GM18502 (cell line): ENCODE measurements around the gene GUCA1C.

Experiments used
- ATAC-seq: cut with Tn5 transposase; IDR thresholded peaks from one replicate; pipeline ENCODE4 v1.9.1; 2021; ENCODE audit warnings: mild to moderate bottlenecking; ENCODE audit not compliant: unreplicated experiment, poor library complexity

GUCA1C gene, protein sequence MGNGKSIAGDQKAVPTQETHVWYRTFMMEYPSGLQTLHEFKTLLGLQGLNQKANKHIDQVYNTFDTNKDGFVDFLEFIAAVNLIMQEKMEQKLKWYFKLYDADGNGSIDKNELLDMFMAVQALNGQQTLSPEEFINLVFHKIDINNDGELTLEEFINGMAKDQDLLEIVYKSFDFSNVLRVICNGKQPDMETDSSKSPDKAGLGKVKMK

DNA sequence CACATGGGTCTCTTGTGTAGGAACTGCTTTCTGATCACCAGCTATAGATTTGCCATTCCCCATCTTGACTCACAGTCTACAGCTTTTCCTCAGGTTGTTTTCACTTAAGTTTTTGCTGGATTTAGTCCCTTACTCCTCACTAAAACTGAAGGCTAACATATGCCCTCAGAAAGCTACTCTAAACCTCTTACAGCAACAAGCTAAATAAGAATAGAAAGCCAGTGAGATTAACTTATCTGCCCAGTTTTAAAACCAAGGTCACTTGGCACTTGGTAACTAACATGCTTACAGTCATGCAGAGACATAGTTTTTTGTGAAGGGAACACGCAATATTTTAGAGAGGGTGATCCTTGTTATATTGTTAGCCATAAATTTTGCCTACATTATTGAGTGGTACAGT is at the start of gene GUCA1C:
TSS of gene GUCA1C (minus strand) at position 180 of the 400 bp plus-strand sequence. CDS start at position 63, 117 bp downstream.
- ATAC-seq: no peak

DNA sequence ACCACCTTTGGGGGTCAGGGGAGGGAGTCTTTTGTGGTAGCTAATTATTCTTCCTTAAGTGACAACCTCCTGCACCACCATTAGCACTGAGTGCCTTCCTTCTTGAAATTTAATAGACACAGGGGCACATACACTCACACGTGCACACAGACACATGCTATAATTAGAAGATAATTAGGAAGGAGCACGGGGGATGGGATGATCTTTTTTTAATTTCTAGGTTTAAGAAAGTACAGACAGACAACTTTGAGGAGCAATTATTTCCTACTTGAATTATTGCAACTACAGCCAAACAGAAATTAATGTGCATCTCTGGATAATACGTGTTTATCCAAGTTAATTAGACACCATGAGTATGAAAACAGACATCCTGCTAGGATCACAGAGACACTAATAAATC is 44.8 kb upstream of the GUCA1C start:
- no peak for ATAC-seq

DNA sequence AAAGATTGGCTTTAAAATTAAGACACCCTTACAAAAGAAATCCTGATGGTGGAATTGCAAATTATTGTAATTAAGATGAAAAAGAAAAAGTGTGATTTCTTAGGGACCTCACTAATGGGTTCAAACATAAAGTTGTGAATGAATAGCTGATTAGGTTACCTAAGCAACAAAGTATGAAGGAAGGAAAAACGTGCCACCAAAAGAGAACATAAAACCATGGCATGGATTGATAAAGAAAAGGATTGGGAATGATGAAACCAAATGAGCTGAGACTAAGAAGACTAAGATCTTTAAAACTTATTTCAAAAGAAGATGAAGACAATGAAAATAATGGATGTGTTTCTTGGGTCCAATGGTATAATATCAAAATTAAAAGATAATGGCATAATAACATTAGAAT is 32.2 kb upstream of the GUCA1C start:
- no peak for ATAC-seq

DNA sequence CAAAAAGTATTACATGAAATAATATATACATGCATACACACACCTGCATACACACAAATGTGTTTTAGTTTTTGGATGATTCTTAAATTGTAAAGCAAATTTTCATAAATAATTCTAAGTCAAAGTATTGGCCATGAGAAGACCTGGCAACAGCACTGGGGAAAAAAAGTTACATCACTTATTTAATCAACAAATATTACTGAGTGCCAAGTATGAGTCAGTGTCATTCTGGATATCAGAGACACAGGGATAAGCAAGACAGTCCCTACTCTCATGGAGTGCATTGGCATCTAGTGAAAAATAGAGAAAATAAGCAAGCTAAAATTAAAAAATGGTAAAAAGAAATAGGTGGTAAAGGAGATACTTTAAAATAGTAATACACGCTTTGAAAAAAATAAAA is 29.4 kb upstream of the GUCA1C start:
- no peak for ATAC-seq

DNA sequence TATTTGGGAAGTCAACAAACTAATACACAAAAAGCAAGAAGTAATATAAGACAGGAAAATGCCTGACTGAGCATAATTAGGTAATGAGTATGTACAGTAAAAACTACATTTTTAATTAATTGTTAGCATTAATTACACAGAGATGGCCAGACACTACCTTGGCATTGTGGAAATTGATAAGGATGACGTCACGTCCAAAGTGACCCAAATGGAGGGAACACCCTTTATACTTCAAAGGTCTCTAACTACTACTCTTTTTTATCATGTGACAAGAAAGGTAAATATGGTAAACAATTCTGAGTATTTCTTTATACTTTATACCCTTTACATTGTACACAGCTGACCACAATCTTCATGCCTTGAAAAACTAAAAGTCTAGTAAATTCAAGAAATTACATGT is 22.4 kb upstream of the GUCA1C start:
- ATAC-seq: no peak

DNA sequence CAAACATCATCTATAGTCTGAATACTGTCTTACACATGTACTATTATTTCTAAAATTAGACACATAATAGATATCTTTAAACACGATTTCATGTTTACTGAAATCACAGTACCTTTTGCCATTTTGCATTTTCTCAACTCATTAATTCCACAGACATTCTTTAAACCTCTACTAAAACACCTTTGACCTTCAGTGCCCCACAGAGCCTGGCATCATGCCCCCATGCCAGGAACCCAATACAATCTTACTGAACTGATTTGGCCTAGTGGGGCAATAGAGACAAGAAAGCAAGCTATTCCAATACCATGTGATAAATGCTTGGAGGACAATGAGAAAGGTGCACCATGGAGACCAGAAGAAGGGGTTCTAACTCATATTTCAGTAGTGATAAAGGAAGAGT is 19.3 kb upstream of the GUCA1C start:
- no peak for ATAC-seq

DNA sequence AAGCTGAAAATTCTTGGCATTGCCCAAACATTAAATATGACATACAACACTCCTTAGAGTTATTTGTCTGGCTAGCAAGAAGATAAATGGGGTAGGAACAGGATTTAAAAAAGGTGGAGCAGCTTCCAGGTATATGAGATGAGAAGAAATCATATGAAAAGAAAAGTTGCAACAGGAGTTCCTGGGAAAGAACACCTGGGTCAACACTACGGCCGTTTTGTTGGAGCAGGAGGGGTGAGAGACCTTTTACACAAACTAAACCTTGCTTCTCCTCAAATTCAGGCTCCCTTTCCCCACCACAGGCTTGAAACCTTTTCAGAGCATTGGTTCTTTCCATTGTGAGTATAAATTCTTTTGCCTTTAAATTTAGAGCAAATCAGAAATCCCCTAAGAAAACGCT is 18.8 kb upstream of the GUCA1C start:
- no peak for ATAC-seq

DNA sequence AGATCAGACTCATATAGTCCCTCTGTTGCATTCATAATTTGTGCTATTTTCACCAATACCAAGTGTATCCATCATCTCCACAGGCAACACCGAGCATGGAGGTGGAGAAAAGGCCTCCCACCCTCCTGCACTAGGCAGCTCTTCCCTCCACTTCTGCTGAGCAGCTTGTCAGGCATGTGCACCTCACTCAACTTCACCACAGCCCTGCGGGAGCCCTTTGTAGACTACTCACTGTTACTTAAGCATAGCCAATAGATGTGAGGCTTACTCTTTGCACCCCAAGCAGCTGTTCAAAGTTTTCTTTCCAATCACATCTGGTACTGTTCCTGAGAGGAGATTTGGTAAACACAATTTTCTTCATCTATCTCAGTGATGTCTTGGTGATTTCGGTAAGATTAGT is 16.9 kb upstream of the GUCA1C start:
- no peak for ATAC-seq

DNA sequence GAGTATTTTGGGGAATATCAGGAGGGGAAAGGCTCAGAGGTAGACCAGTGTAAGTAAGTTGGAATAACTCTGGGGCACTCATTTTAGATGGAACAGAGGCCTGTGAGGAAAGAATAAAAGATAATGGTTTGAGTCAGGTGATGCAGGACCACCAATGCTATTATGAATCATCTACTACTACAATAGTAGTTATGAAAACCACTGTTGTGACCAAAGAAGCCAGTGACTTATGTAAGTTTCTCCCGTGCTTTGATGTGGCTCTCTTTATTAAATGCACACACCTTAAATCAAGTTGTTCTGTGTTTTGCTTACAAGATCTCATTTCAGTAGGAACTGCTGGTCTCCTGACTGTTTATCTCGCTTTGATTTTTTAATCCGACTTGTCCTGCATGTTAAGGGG is 13.1 kb upstream of the GUCA1C start:
- no peak for ATAC-seq

DNA sequence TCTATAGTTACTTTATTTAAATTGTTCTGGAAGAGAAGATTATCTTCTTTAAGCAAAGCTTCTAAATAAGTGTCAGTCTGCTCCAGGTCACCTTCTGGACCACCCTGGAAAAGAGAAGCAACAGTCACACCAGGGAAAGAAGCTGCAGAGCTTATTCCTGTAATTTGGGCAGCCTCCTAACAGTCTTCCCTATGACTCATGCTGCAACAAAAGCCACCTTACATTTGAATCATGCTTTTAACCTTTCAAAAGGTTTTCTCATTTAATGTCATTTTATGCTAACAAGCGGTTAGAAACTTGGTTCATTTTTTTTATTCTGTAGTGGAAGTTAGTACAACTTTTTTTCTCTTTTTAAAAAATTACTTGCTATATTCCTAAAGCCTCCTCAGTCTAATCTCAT is 5.3 kb upstream of the GUCA1C start:
- no peak for ATAC-seq

DNA sequence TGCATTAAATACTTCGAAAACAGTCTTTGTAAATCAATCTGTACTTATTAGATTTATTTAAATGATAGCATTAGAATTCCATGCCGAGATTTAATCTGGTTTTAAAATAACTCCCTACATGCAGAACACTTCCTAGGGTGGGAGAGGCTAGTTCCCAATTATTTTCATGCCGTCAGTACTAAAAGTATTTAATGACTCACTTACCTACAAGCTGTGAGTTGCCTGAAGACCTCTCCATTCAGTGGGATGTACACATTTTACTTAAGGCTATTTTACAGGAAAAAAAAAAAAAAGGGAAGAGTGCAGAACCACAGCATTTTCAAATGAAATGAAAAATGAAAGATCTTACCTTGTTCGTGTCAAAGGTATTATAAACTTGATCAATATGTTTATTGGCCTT is 469 bp downstream of the GUCA1C start:
- no peak for ATAC-seq

DNA sequence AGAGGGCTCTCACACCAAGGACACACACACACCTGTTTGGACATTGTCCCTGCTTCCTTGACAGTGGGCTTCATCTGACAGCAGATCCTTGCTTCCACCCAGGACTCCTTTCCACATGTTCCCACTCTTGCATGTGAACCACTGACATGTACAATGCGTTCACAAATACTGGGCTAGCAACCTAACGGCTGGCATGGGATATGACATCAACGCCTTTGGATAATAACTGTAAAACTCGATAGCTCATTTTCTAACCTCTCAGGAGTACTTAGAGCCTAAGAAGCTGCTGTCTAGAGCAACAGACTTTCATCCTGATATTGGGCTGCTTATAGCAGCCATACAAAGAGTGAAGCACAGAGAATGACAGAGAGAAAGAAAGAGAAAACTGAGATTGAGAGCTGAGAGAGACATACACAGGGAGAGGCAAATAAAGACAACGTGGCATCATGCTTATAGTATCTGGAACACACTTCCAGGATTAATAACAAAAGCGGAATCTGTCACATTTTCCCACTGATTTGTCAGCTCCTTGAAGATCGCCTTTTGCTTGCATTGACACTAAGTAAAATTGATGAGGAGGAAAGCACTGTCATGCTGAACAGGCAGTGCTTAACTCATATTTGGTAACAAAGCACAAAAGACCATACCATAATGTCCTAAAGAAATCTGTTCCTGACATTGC is 1.7 kb downstream of the GUCA1C start:
- no peak for ATAC-seq

DNA sequence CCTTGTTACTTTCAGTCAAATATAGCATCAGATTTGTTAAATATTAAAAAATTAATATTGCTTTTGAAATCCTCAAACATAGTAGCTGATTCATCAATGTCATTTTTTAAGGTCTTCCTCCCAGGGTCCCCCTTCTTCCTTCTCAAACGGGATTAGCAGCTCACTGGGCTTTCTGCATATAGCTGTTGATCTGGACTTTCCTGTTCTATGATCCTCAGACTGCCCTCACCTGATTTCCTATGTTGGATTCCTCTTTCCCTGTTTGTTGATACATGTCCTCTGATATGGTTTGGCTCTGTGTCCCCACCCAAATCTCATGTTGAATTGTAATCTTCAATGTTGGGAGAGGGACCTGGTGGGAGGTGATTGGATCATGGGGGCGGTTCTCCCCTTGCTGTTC is 5.8 kb downstream of the GUCA1C start:
- no peak for ATAC-seq

DNA sequence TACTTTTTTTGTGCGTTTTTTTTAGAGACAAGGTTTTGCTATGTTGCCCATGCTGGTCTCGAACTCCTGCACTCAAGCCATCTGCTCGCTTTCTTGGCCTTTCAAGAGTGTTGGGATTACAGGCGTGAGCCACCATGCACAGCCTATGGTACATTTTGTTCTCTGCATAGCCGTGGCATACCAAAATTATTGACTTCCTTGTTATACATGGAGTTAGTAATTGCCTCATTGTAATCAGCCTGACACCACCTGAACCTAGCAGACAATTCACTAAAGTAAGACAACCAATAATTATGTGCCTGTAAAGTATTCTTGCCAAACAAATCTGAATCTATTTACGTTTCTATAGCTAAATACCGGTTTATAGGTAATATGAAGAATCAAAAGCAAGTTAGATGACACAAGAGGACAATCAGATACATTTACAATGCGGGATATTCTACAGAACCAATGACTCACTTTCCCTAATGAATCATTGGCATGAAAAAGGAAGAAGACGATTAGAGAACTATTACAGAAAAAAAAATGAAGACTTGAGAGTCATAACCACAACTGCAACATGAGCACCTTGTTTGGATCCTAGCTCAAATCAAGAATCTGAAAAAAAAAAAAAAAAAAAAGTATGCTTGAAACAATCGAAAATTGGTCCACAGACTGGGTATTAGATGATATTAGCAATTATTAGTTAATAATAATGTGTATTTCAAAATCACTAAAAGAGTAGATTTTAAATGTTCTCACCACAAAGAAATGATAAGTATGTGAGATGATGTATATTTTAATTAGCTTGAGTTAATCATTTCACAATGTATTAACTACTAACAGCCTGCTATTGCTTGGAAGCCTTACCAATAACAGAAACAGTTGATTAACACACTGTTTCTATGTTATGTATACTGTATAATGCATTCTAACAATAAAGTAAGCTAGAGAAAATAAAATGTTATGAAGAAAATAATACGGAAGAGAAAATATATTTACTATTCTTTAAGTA is 7.1 kb downstream of the GUCA1C start:
- no peak for ATAC-seq

DNA sequence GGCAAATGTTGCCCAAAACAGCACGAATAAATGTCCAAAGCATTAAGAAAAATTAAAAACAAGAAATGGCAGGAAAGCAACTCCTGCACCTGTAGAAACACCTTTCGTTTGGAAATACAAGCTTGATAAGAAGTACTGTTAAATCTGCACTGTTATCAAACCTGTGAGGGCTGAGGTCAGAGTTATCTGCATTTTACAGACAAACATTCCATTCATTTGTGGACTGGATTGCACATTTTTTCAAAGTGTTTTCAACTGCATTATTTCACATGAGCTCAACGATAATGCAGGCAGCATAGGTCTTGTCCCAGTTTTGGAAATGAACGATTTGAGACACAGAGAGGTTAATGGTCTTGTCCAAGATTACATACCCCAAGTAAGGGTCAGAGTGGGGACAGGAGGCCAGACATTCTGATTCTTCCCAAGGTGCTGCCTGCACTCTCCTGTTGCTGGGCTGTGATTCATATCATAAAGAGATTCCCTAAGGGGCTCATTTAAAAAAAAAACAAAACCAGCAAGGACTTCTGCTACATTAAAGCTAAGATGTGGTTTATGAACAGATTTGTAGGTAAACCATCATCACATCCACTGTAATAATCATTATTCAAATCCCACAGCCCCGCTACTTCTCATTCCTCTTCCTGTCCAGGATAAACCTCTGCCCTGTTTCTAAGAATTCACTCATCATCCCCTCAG is 13.0 kb downstream of the GUCA1C start:
- no peak for ATAC-seq

DNA sequence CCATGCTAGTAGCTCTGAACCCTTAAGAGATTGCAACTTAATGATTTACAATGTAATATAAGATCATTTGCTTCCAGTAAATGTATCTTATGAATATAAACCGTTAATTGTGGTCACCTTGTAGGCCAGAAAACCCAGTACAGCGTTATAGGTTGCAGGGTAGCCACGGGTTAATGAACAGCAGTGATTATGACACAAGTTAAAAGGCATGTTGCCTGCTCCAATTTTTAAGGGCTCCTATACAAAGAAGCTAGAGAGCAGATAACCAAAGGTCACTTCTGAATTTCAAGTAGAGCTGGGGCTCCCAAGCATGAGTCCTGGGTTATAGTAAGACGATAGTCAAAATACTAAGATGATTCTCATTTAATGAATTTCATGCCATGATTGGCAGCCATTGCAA is 13.5 kb downstream of the GUCA1C start:
- ATAC-seq: no peak

DNA sequence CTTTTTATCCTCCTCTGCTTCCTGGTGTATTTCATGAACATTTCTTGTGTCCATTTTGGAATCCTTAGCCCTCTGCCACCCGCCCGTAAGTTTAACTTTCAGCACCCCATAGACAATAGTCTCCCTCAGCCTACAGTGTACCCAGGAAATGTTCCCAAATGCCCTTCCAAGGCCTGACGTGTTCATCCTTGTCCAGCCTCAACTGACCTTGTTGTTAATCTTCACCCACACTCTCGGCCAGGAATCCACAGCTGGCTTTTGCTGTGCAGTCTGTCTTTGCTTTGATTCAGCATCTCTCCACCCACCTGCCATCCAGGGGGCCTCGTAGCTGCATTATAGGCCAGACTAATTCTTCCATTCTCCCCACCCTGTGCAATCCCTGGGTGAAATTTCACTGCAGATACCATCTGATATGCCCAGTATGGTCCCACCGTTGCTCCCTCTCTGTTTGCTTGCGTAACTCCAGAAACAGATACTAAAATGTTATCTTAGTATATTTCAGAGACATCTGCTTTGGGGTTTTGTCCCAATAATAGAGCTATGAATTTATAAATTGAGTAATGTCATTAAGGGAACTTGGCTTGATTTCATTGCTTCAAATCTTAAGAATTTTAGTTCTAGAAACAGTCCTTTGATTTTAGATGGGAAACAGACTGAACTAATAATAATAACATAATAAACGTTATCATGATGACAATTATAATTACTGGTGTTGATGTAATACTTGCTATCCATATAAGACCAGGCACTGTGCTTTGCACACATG is 16.6 kb downstream of the GUCA1C start:
- ATAC-seq: no peak

DNA sequence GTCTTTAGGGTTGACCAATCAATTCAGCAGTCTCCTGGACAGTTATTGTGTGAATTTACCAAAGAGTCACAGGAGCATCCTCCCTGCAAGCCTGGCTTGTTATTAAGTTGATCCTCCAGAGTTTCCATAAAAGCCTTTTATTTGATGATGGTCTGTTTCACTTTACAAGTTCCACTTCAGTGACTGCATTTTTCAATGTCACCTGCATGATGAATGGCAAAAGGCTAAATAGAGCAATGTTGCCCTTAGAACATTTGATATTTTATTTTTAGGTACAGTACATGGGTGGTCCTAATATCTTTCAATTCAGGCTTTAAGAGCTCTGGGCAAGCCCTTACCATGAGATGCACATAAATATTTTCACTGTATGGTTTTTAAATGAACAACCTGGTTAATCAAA is 22.6 kb downstream of the GUCA1C start:
- ATAC-seq: no peak

DNA sequence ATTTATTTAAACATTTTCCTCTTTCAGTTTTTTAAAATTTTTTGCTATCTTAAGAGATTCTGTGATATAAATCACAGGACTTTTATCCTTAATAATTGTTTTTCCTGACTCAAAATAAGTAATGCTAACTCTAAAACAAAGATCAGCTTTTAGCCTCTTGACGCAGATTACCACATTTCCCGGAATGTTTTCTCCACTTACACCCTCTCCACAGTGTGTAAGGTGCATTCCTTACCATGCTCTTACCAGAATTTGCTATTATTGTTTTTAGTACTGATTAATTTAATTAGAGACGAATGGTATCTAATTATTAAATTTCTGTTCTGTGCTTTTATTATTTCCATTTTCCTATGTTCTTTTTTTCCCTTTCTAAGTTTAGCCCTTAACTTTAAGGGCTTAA is 34.8 kb downstream of the GUCA1C start:
- no peak for ATAC-seq
